ENCODE data around the gene ARHGAP26.

ARHGAP26 gene

DNA sequence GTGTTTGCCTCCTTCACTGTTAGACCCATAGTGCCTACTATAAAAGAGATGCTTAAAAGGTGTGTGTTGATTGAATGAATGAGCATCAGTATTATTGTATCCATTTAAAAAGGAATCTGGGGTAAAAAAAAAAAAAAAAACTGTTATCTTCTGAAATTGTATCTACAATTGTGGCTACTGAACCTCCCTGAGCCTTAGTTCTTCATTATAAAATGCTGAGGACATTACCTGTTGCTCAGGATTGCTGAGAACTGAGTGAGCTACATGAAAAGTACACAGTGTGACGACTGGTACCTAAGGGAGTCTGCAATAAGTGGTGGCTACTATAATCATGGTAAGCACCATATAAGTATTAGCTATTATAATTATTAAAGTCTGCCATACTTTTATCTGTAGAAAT, 362.6 kb downstream of the ARHGAP26 start:
- DNase-seq = no peak

DNA sequence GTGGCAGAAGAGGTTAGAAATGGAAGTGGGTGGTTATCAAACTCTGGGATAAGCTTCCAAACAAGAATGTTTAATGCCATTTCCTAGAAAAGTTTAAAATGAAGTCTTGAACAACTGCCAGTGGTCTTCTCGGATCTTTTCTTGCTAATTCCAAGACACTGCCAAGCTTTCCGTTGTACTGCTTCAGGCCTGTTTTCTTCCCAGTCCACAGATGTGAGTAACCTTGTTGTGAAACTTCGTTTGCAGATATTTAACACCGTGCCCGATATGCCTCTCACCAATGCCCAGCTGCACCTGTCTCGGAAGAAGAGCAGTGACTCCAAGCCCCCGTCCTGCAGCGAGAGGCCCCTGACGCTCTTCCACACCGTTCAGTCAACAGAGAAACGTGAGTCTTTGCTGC, 363.5 kb downstream of the ARHGAP26 start:
- no peak for DNase-seq

DNA sequence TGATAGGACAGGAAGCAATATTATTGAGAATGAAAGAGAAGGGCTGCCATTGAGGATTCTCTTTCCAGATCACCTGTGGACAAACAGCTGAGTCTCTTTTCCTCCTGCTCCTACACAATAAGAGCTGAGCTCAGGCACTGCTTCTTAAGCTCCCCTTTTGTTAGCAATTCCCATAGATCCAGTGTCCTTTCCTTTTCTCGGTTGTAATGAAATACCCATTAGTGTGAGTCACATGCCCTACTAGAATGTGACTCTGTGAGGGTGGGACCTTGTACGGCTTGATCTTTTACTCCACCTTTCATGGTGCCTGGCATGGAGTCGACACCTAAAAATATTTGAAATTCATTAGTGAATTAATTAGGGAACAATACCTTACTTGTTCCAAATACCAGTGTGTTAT, 364.1 kb downstream of the ARHGAP26 start:
- DNase-seq = no peak

DNA sequence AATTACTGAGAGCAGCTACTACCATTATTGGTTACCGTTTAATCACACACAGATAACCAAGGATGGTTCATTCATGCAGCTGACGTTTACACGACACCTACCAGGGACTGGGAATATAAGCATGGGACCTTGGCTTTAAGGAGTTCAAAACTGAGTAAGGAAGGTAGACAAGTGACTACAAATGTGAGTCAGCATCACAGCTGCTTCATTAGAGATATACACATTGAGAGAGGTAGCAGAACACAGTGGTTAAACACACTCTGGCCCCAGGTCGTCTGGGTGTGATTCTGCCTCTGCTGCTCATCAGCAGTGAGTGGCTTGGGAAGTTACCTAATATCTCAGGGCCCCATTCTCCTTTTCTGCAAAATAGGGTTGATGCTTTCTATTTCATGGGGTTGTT, 364.7 kb downstream of the ARHGAP26 start:
- no peak for DNase-seq

DNA sequence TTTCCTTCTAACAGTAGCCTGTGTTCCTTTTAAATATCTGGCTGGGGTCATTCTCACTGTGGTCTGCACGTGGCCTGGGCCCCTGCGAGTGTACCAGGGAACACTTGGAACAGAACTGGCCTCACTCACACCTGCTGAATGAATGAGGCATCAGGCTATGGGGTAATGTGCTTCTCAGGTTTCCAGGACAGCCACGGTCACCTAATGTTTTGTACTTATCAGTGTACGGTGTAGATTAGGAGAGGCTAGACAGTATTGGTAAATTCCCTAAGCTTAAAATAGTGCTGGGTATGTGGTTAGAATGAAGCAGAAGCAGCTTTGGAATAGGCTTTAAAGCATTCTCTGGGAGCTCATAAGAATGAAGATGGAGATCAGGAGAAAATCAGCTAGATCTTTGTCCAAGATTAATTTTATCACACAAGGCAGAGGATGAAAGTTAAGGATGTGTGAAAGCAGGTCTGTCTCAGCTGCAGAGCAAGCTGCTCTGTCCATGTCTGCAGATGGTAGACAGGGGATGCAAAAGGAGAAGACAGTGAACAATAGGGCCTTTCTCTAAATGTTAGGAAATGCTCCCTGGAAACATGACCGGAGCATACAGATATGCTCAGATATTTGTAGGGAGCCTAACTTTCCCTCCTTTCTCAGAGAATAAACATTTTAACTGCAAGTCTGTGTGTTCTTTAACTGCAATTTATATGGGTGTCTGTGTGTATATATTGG, 365.8 kb downstream of the ARHGAP26 start:
- no peak for DNase-seq

DNA sequence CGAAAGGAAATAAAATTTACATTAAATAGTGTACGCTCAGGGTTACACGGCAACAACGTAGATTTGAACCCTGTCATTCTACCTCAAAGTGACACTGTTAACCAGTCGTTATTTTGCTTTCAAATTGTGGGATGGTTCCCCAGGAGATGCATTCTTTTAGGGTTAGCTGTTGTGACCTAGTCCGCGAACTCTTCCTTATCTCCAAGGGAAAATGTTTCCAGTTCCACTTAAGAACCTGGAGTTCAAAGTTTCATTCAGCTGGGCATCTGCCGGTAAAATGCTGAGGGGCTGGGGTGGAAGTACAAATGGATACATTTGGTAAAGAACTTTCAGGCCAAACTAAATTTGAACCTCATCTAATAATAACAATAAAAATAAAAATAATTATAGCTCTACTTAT, 368.7 kb downstream of the ARHGAP26 start:
- no peak for DNase-seq

DNA sequence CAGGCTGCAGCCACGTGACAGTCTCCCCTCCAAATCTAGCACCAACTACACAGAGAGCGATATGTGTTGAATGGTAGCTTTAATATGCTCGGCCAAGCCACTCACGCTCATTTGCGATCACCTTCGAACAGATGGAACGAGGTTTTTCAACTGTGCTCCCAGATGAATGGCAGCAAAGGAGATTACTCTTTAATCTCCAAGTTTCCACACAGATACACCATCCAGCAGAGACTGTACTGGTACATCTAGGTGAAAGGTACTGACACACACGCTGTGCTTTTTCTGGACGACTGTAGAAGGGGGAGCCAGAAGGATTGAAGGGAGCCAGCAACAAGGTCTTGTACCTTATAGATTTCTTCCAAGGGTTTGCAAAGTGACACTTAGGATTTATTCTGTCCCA, 369.4 kb downstream of the ARHGAP26 start:
- no peak for DNase-seq

DNA sequence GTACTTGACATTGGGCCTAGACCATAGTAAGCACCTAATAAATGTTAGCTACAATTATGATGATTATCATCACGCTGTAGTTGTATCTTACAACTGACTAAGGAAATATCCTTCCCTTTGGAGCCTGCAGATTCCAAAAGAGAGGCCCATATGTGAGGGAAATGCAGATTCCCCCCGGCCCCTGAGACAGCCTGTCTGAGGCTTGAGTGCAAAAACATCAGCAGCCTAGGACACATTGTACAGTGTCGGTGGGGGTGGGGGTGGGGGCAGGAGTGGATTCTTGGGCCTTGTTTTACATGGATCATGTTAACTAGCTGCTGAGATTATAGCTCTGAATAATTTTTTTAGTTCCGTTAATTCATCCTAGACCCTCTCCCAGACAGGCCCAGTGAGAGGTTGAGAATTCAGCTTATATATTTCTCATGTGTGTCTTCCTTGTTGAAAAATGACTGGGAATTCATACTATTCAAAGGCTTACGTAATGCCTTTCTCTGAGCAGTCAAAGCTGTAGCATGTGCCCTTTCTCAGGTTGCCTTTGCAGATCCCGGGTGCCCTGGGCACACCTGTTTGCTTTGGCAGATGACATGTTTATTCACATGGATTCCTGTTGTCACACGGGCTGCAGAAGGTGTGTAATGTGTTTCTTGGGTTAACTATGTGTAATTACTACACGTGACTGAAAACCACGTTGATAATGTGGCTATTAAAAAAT, 370.5 kb downstream of the ARHGAP26 start:
- DNase-seq = no peak

DNA sequence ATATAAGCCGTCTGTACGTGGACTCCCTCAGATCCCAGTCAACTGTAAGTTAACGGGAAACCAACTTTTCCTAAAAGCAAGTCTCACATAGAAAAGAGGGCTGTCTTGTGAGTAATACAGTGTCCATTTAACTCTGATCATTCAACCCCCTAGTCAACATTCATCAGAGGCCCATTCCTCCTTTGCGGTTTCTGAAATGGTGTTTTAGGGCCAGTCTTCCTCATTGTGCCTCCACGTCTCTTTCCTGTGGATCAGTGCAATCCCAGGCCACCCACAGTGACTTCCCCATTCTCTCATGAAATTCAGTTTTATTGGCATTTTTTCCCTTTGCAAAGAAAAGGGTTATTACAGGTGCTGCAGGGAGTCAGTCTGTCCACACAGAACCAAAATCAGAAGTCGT, 371.5 kb downstream of the ARHGAP26 start:
- no peak for DNase-seq

DNA sequence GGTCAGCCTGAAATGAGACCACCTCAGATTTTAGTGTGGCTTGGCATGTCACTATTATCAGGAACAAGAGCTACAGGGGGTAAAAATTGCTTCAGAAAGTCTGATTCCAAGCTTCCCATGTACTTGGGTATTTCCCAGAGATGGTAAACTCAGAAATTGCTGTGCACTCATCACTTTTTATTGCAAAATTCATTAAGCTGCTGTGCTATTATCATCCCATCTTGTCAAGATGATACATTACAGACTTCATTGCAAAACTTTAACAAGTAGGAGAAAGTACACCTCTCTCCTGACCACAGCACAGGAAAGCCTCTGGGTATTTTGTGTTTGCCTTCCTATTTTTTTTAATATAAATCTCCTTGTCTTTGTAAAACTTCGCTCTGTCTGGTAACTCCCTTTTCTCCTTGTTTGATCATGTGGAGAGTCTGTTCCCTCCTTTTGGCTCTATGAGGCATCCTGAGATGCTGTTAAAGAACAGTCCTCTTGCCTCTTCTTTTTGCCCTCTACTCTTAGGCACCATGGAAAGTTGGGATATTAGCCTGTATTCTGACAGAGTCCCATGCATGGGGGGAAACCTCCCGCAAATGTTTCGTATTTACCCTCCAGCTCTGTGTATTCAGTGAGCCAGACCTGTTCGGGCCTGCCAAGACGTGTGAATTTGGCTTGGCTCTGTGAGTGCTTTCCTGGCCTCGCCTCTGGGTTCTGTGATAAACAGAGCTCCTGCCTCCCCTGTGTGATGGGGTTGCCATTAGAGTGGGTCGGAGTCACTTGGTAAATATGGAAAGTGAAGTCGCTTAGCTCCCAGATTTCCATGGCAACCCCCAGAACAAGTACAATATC, 372.6 kb downstream of the ARHGAP26 start:
- no peak for DNase-seq

DNA sequence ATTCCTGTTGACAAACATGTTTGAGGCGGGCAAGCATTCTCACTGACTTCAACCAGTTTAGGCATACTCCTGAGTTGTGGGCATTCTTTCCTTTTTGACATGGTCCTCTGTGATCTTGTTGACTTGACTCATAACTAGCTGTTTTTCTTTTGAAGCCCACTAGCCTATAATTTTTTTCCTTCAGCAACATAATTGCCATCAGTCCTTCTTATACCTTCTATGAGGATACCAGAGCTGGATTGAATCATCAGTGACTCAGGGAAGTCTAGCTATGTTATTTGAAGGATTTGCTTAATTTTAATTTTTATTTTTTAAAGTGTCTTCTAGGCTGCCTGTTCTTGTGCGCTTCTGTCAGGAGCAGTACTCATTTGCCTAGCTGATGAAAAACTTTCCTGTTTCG, 373.8 kb downstream of the ARHGAP26 start:
- no peak for DNase-seq

DNA sequence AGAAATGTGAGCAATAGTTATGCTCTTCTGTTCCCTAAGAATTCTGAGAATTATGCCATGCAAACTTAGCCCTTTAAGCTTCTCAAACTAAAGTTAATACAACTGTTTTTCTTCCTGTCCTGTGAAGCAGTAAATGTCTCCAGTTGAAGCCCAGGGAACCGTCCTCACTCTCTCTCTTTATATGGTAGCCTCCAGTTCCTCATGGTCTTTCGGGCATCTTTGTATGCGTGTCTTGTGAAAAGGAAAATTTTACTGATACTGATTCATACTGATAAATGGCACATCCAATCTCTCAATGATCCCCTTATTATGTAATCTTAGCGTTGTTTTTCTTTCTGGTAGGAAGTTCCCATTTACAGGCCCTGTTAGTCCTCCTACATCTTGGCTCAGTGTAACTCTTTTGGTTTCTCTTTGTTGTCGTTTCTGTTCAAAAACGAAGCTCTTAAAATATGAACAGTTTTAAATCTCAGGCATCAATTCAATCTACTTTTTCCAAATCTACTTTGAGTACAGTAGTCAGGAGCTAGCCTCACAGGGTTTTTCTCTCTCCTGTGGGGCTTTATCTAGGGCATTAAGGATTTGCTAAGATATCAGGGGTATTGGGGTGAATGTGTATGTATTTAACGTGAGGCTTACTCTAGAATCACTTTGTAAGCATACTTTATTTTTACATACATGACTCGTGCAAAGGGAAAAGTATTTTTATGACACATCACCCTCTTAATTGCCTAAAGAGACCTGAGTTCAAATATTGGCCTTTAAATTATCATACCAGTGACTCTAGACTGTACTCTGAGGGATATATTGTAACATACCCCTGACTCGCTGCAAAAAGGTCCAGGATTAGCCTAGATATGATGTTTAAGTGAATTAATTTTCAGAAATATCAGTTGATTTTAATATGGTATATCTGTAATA, 375.3 kb downstream of the ARHGAP26 start:
- DNase-seq = no peak

DNA sequence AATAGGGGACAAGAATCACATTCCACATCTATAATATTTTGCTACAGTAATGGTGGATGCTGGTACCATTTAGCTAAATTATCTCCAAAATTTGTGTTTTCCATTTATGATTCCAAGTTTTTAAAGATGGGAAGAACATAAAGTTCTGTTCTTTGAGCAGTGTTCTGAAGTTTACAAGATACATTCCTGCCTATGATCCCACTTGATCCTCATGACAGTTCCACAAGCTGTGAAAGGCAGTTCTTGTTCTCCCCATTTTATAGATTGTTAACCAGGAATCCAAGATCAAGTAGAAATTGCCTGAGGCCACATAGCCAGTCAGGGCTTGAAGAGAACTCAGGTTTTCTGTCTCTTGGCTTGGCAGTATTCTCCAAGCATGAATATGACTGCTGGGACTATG, 376.0 kb downstream of the ARHGAP26 start:
- DNase-seq = no peak

DNA sequence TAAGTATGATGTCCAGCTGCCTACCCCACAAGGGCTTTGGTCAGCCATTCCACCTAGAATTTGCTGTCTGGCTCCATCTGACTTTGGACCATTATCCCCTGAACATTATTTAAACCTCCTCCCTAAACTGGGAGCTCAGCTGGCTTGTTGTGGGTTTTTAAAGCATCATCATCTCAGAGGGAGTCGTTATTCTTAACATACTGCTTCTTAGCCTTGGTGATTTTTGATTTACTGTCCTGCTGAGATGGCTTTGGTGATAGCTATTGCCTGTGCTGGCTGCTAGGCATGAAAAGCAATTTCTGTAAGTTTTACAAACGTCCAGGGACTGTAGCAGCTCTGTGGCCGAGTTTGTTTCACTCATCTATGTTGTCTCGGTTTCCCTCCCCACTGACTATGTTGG, 377.2 kb downstream of the ARHGAP26 start:
- DNase-seq = no peak

DNA sequence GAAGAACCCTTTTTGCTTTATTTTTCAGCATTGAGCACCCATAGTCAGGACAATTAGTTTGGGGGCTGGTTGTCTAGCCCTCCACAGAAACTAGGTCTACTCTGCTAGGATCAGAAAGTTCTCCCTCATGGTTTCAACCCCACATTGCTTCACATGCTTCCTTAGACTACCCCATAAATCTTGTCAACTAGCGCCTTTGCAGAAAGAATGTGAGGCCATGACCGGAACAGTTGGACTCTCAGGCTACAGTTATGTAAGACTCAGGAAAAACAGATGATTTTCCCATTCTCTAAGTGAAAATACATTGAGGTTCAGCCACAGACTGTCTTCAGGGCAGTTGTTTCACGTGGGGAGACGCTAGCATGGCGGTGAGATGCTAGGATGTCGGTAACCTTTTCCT, 377.7 kb downstream of the ARHGAP26 start:
- DNase-seq = no peak

DNA sequence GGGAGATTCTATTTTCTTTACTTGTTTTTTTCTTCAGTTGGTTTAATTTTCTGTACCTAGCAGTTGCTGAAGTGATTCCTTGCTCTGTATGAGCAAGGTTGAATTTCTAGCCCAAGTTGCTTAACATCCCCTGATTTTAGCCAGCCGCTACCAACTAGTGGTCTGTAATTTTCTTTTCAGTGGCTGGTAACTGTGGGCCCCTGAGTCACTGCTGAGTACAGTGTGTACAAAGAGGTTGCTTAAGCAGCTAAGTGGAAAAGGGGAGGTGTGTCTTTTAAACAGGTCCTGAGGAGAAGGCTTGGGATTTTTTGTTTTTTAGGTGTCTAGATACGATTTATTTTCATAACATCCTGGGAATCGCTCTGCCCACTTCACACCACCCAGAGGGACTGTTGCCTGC, 378.6 kb downstream of the ARHGAP26 start:
- no peak for DNase-seq

DNA sequence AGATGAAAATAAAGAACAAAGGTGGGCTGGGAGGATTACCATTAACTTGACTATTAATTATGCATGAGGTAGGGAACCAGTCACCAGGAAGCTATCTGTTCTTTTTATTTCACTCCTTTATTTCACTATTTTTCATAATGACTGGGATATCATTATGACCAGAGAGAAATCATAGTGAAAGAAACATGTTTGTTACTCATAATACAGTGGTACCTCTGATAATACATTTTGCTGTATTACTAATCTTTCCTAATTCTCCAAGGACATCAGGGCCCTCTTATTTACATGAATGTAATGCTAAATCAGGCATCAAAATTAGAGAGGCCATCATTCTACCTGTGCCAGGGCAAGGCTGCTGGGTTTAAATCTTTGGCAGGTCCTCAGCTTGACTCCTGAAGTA, 379.6 kb downstream of the ARHGAP26 start:
- no peak for DNase-seq

DNA sequence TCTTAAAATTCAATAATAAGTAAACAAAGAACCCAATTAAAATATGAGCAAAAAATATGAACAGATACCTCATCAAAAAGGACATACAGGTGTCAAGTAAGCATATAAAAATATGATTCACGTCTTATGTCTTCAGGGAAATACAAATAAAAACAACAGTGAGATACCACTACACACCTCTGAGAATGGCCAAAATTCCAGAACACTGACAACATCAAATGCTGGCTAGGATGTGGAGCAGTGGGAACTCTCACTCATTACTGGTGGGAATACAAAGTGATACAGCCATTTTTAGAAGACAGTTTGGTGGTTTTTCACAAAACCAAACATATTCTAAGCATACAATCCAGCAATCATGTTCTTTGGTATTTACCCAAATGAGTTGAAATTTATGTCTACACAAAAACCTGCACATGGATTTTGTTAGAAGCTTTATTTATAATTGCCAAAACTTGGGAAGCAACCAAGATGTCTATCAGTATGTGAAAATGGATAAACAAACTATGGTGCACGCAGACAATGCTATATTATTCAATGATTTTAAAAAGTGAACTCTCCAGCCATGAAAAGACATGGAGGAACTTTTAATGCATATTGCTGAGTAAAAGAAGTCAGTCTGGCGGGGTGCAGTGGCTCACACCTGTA, 381.0 kb downstream of the ARHGAP26 start:
- no peak for DNase-seq

DNA sequence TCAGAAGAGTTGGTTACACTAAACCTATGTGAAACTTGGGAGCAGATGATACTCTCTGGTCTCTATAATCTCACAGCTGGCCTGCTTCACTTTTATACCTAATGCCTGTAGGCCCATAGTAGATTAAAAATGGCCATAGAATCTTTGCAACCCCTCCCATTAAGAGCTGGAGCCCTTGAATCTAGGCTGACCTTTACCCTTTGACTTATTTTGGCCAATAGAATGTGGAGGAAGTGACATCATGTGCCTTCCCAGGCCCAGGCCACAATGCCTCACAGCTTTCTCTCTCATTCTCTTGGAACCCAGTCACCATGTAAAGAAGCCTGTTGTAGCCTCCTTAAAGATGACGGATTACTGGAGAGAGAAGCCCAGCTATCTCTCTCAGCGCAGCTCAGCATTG, 382.3 kb downstream of the ARHGAP26 start:
- DNase-seq = no peak

DNA sequence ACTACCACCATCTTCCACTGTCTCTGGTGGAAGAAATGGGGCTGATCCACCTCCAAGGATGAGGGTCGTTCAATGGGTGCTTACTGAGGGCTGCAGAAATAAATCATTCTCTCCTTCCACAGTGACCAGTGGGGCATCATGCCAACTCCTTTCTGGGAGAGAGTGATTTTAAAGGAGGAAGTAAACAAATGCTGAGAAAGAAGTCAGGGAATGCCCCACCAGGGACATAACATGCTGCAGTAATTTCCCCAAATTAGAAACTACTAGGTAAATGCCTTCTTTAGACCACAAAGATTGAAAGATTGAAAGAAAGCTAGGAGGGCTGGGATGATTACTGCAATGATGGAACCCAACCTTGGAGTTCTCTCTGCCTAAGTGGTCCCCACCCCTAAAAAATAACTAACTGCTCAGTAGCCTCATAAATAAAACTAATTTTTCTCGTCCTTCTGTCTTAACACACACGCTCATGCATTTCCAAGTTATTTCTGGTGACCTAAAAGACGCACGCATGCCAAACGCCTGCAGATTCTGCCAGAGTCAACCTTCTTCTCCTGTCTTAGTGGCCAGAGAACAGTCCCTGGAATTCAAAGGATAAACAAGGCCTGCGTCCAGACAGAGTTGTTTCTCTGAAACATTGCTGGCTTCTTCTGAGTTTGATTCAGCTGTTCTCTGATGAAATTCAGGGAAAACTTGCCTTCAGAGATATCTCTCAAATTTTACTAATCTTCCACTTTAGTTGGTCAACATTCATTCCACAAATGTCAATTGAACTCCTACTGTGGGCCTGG, 383.3 kb downstream of the ARHGAP26 start:
- DNase-seq = no peak

Measured in stimulated activated CD4-positive, alpha-beta T cell treated with anti-CD3 and anti-CD28 coated beads, Interleukin-4, amount 100 ng/mL, for 24 hours (primary cell).